ENCODE data around the gene RALY.

DNA sequence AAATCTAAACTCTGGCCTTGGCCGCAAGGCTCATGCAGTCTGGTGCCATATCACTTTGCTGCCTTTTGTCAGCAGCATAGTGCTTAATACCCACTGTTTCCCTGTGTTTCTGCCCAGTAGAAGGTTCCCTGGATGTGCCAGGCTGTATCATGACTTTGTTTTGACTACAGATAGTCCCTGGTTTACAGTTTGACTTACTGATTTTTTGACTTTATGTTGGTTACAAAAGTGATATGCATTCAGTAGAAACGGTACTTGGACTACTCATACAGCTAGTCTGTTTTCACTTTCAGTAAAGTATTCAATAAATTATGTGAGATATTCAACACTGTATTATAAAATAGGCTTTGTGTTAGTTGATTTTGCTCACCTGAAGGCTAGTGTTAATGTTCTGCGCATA is 19.0 kb downstream of the RALY start:
- TF ChIP-seq, protein P1, sequence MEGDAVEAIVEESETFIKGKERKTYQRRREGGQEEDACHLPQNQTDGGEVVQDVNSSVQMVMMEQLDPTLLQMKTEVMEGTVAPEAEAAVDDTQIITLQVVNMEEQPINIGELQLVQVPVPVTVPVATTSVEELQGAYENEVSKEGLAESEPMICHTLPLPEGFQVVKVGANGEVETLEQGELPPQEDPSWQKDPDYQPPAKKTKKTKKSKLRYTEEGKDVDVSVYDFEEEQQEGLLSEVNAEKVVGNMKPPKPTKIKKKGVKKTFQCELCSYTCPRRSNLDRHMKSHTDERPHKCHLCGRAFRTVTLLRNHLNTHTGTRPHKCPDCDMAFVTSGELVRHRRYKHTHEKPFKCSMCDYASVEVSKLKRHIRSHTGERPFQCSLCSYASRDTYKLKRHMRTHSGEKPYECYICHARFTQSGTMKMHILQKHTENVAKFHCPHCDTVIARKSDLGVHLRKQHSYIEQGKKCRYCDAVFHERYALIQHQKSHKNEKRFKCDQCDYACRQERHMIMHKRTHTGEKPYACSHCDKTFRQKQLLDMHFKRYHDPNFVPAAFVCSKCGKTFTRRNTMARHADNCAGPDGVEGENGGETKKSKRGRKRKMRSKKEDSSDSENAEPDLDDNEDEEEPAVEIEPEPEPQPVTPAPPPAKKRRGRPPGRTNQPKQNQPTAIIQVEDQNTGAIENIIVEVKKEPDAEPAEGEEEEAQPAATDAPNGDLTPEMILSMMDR (conservative IDR thresholded peaks at IDR 0.05; ENCODE audit: low read length): no peak
- TF ChIP-seq EZH2phosphoT487 (IDR thresholded peaks at IDR 0.05; ENCODE audit: borderline replicate concordance): no peak

Measured in Loucy (cell line).